Right lobe of liver (tissue), 6 donors: Measurements from ENCODE around the gene IGSF9B. TPM values are rescaled to one million over a fixed set of nuclear protein-coding genes. Genes with fewer than 3 reads are reported as not detected.

Experiments
- ATAC-seq, 4 donors: fragments of 200-7000 bp; cut with Tn5 transposase; one replicate each; pipeline ENCODE4 v1.9.1; 2020; ENCODE audit warnings: mild to moderate bottlenecking in 4 of 4, moderate library complexity in 4 of 4
- DNase-seq, 3 donors: peaks; one replicate each; pipeline ENCODE4 v3.0.0-alpha.2; 2020
- H3K27ac ChIP-seq, 3 donors: fragments of 200-600 bp; one replicate each; pipeline ENCODE4 v1.8.0; 2022
- H3K27me3 ChIP-seq, 2 donors: fragments of 200-600 bp; one replicate each; pipeline ENCODE4 v1.8.0; 2022
- H3K36me3 ChIP-seq, 4 donors: fragments of 200-600 bp; sonication (generic) in 1 of 4; one replicate each; pipeline versions ENCODE4 v1.5.1 to v1.8.0; 2017 to 2022; ENCODE audit warnings: control low read depth in 1 of 4
- H3K4me1 ChIP-seq, 4 donors: fragments of 200-600 bp; sonication (generic) in 1 of 4; one replicate each; pipeline versions ENCODE4 v1.5.1 to v1.8.0; 2017 to 2022; ENCODE audit warnings: control low read depth in 1 of 4
- H3K4me3 ChIP-seq, 3 donors: fragments of 200-600 bp; one replicate each; pipeline ENCODE4 v1.8.0; 2022
- H3K9me3 ChIP-seq, 4 donors: fragments of 200-600 bp; sonication (generic) in 1 of 4; one replicate each; pipeline versions ENCODE4 v1.5.1 to v1.8.0; 2017 to 2022; ENCODE audit warnings: control low read depth in 1 of 4
- POLR2A ChIP-seq: fragments of 450-650 bp; IDR thresholded peaks from one replicate; pipeline ENCODE4 v1.6.1; 2017; ENCODE audit warnings: antibody characterized with exemption, mild to moderate bottlenecking
- WGBS: methylation state at CpG from one replicate; pipeline ENCODE4 v1.1.6; 2018; ENCODE audit warnings: low coverage, low lambda C conversion rate; ENCODE audit not compliant: insufficient coverage; ENCODE audit errors: missing lambda C conversion rate; 5-methylcytosine and 5-hydroxymethylcytosine counted together
- intact Hi-C, 2 donors: fragments of 100-400 bp; cut with DNase I; formaldehyde crosslinking; loops; one replicate each; pipeline versions ENCODE4 v1.11.2 to v1.14.1; 2022
- total RNA-seq, 6 experiments: library from RNA; depleted of rRNA in 2 of 6; stranded (reverse); fragments of >200 nt in 2 of 6; fragmentation: NEBNext Ultra II Directional in 3 of 6; extraction: Animal tissue kit (Norgen Biotek cat#: 25700) in 3 of 6; gene quantifications; one replicate each; pipeline versions ENCODE4 v1.1.0 to v1.2.4, GENCODE V29; 2016 to 2023
- TF ChIP-seq, protein P1 (sequence below), 4 donors: fragments of 200-600 bp in 3 of 4; fragments of 450-650 bp in 1 of 4; IDR thresholded peaks; one replicate each; pipeline versions ENCODE4 v1.5.1 to v1.8.0; 2016 to 2022; ENCODE audit warnings: antibody characterized with exemption in 4 of 4, mild to moderate bottlenecking in 2 of 4
- donor health status: DM: no; HTN: yes; CAD: no.
- donor health status: DM: no; HTN: no; CAD: no.
- donor health status: DM: no; HTN: no; CAD: no.
- donor health status: DM: no; HTN: yes; CAD: no.
- donor health status: DM: no; HTN: yes; CAD: no.

IGSF9B gene
- total RNA-seq, 6 experiments from 2014 or later = 0.15 to 0.23 TPM; not detected in 4

DNA sequence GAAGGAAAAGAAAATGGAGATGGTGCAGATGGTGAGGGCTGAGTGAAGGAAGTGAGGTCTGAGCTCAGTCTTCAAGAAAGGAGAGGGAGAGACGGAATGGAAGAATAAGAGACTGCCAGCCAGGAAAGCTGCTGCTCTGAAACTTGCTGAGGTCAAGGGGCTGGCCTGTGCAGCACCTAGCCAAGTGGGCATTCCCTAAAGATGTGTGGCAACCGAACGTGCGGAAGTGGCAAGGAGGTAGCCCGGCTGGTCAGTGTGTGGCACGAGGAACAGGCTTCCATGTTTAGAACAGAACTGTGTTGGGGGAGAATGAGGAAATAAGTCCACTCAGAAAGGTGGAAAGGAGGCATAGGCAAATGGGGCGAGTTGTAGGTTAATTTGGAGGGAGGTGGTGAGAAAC is 7.6 kb upstream of the IGSF9B start:
- ATAC-seq = no peak
- Histone ChIP-seq H3K36me3 (no peaks in the 10 kb centered on the region), H3K4me1 (no peaks in the 10 kb centered on the region), H3K4me3 (no peak overlapping the region), H3K27me3 (no peaks in the 10 kb centered on the region), H3K9me3 (no peaks in the 10 kb centered on the region), H3K27ac (no peak overlapping the region)
- DNase-seq = no peak
- intact Hi-C loops = no loop called here
- WGBS = 63% methylated on average over 4 of the region's 7 CpGs
- TF ChIP-seq POLR2A = no peak
- TF ChIP-seq, protein P1, sequence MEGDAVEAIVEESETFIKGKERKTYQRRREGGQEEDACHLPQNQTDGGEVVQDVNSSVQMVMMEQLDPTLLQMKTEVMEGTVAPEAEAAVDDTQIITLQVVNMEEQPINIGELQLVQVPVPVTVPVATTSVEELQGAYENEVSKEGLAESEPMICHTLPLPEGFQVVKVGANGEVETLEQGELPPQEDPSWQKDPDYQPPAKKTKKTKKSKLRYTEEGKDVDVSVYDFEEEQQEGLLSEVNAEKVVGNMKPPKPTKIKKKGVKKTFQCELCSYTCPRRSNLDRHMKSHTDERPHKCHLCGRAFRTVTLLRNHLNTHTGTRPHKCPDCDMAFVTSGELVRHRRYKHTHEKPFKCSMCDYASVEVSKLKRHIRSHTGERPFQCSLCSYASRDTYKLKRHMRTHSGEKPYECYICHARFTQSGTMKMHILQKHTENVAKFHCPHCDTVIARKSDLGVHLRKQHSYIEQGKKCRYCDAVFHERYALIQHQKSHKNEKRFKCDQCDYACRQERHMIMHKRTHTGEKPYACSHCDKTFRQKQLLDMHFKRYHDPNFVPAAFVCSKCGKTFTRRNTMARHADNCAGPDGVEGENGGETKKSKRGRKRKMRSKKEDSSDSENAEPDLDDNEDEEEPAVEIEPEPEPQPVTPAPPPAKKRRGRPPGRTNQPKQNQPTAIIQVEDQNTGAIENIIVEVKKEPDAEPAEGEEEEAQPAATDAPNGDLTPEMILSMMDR (IDR thresholded peaks at IDR 0.05) = no peak

DNA sequence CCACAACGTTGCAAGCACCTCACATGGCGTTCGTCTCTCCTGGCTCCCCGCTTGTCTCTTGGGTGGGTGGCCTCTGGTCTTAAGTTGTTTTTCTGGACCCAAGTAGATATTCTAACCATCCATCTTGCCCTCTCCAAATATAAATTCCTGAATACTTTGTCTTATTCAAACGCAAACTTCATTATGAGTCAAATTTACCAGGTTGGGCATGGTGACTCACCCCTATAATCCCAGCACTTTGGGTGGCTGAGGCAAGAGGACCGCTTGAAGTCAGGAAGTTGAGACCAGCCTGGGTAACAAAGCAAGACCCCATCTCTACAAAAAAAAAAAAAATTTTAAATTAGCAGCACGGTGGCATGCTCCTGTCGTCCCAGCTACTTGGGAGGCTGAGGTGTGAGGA is 5.1 kb upstream of the IGSF9B start:
- Histone ChIP-seq H3K4me3 (no peak overlapping the region), H3K36me3 (no peaks in the 10 kb centered on the region), H3K4me1 (no peaks in the 10 kb centered on the region), H3K9me3 (no peaks in the 10 kb centered on the region), H3K27me3 (no peaks in the 10 kb centered on the region), H3K27ac (no peak overlapping the region)
- DNase-seq (no peak), ATAC-seq (no peak)
- TF ChIP-seq, protein P1 (IDR thresholded peaks at IDR 0.05) = no peak
- TF ChIP-seq POLR2A = no peak
- intact Hi-C loops = no loop called here
- WGBS = 50% methylated on average over 8 of the region's 8 CpGs

DNA sequence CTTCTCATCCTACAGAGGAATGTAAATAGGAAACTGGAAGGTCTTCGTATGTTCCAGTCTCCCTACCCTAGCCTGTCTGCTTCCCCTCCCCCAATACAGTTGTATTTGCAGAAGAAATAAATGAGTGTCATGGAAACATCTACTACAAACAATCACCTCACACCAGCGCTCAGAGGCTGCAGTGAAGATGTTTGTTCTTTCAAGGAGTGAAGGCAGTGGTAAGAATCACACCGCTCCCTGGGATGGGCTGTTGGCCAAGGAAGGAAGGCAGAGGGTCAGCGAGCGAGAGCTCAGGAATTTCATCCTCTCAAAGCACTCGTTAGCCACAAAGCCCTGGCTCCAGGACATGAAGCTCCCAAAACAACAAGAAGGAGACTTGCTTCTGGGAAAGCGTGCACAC is 1.1 kb upstream of the IGSF9B start:
- Histone ChIP-seq H3K4me3 (no peak overlapping the region), H3K4me1 (peaks cover 0 to 4% (median 0%) of the 10 kb centered on the region in 4 donors), H3K27me3 (peaks cover 0 to 10% of the 10 kb centered on the region in 2 donors), H3K27ac (no peak overlapping the region), H3K9me3 (no peaks in the 10 kb centered on the region), H3K36me3 (no peaks in the 10 kb centered on the region)
- no peak for ATAC-seq
- 36% methylated on average over 4 of the region's 7 CpGs for WGBS
- intact Hi-C loops = no loop called here
- no peak for DNase-seq
- TF ChIP-seq, protein P1 (IDR thresholded peaks at IDR 0.05) = no peak
- no peak for TF ChIP-seq POLR2A

DNA sequence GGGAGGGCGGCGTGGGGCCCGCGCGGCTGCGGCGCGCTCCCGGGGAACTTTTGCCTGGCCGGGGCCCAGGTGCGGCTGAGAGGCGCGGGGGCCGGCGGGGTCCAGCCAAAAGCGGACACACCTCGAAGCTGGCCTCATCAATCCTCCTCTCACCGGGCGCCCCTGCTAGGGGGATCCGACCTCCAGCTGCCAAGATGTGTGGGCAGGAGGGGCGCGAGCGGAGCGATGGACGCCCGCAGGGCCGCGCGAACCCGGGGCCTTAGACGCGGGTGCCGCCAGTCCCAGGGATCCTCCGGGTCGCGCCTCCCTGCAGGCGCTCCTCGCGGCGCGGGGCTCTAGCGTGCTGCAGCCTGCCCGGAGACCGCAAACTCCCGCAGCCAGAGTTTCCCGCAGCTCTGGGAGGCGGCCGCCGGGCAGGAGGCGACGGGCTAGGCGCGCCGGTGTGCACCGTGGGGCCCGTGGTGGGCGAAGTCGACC is 785 bp downstream of the IGSF9B start:
- Histone ChIP-seq H3K9me3 (no peaks in the 10 kb centered on the region), H3K36me3 (no peaks in the 10 kb centered on the region), H3K4me1 (peaks cover 0 to 4% (median 0%) of the 10 kb centered on the region in 4 donors), H3K4me3 (peak overlapping the region in 2 of 3 donors; percentile 48 to 64), H3K27me3 (peaks cover 0 to 10% of the 10 kb centered on the region in 2 donors), H3K27ac (no peak overlapping the region)
- 0% methylated on average over 2 of the region's 58 CpGs for WGBS
- TF ChIP-seq POLR2A = no peak
- TF ChIP-seq, protein P1 (IDR thresholded peaks at IDR 0.05) = no peak
- intact Hi-C loops = no loop called here
- DNase-seq = no peak
- no peak for ATAC-seq
